Caco-2 (cell line): ENCODE measurements around the gene RAD51B. TPM values are rescaled to one million over a fixed set of nuclear protein-coding genes. Genes with fewer than 3 reads are reported as not detected.

Experiments
- BruUV-seq: library from RNA; stranded (reverse); fragments of 400-500 nt; replicated peaks from 2 replicates; lab custom pipeline; 2021; lab: Mats Ljungman, UMichigan
- CTCF ChIA-PET: fragments of 300-600 bp; sonication (Branson Sonifier 250); formaldehyde crosslinking; loops from one replicate; lab custom pipeline; 2022; ENCODE audit warnings: antibody characterized with exemption; lab: Charles Lee
- POLR2A ChIA-PET: fragments of 300-600 bp; sonication (Branson Sonifier 250); formaldehyde crosslinking; loops from one replicate; lab custom pipeline; 2022; ENCODE audit warnings: antibody characterized with exemption; lab: Charles Lee
- DNase-seq, 2 experiments: peaks; one replicate each; pipeline versions ENCODE4 v3.0.0 to v3.0.0-alpha.2; 2020 to 2022
- H3K27me3 ChIP-seq: replicated peaks from 2 replicates; pipeline ENCODE4 v1.6.0; 2011; ENCODE audit warnings: low read length; ENCODE audit not compliant: control insufficient read depth, insufficient read depth
- H3K36me3 ChIP-seq: 2 replicates; pipeline ENCODE4 v1.5.1; 2011; ENCODE audit warnings: low read length; ENCODE audit not compliant: control insufficient read depth, insufficient read depth
- H3K4me1 ChIP-seq: fragments of 250-450 bp; sonication (Bioruptor Pico); 2 replicates; pipeline ENCODE4 v1.5.1; 2020; ENCODE audit warnings: mild to moderate bottlenecking
- H3K4me3 ChIP-seq: 2 replicates; pipeline ENCODE4 v1.5.1; 2011; ENCODE audit warnings: low read depth, mild to moderate bottlenecking, control low read depth, low read length
- H3K9me3 ChIP-seq: fragments of 250-450 bp; sonication (Bioruptor Pico); 2 replicates; pipeline ENCODE4 v1.5.1; 2020; ENCODE audit warnings: mild to moderate bottlenecking, moderate library complexity
- H3K27ac Mint-ChIP-seq: one replicate; pipeline ENCODE4 v1.8.0; 2022; ENCODE audit warnings: mixed read lengths; ENCODE audit not compliant: unreplicated experiment
- H3K27me3 Mint-ChIP-seq: one replicate; pipeline ENCODE4 v1.8.0; 2022; ENCODE audit warnings: mixed read lengths; ENCODE audit not compliant: insufficient read depth, unreplicated experiment
- H3K36me3 Mint-ChIP-seq: one replicate; pipeline ENCODE4 v1.8.0; 2022; ENCODE audit warnings: mild to moderate bottlenecking, mixed read lengths; ENCODE audit not compliant: insufficient read depth, unreplicated experiment
- H3K4me1 Mint-ChIP-seq: one replicate; pipeline ENCODE4 v1.8.0; 2022; ENCODE audit warnings: low read depth, mixed read lengths; ENCODE audit not compliant: unreplicated experiment
- H3K4me3 Mint-ChIP-seq: one replicate; pipeline ENCODE4 v1.8.0; 2022; ENCODE audit warnings: mild to moderate bottlenecking, moderate library complexity, mixed read lengths; ENCODE audit not compliant: unreplicated experiment
- H3K9me3 Mint-ChIP-seq: one replicate; pipeline ENCODE4 v1.8.0; 2022; ENCODE audit warnings: mixed read lengths; ENCODE audit not compliant: unreplicated experiment
- intact Hi-C: fragments of 100-400 bp; cut with micrococcal nuclease; formaldehyde crosslinking; loops from one replicate; pipeline ENCODE4 v1.10.0; 2022; ENCODE audit not compliant: unreplicated experiment
- total RNA-seq: library from RNA; stranded (reverse); gene quantifications from 2 replicates; pipeline ENCODE4 v1.2.3, GENCODE V29; 2022
- TF ChIP-seq, protein P1 (sequence below), 2 experiments: fragments of 200-600 bp in 1 of 2; IDR thresholded peaks; 1 replicate in 1 of 2; 2 replicates in 1 of 2; pipeline versions ENCODE4 v1.5.1 to v1.8.0; 2011 to 2022; ENCODE audit warnings: antibody characterized with exemption in 1 of 2, control low read depth in 1 of 2, inconsistent platforms in 1 of 2, low read depth in 1 of 2, low read length in 1 of 2, mild to moderate bottlenecking in 1 of 2, moderate library complexity in 1 of 2; ENCODE audit not compliant: insufficient read depth in 1 of 2, severe bottlenecking in 1 of 2, unreplicated experiment in 1 of 2

RAD51B gene
- total RNA-seq, 1 experiment from 2014 or later, result 16.7 TPM

DNA sequence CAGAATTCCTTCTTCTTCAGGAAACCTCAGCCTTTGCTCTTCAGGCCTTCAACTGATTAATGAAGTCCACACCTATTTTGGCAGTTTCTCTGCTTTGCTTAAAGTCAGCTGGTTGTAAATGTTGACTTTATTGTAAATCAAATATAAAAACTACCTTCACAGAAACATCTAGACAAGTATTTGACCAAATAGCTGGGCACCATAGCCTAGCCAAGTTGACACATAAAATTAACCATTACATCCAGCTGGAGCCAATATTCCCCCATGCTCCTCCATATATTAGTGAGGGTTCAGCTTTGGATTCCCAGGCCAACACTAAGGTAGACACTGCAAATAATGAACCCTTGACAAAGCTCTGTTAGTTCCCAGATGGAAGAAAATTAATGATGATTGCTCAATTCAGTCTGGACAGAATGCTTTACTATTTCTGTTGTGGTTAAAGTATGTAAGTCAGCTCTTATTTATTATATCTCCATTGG, 847.8 kb downstream of the RAD51B start:
- ChIA-PET CTCF (no interaction called here), POLR2A (no interaction called here)
- no peaks in the 10 kb centered on the region for H3K36me3 Mint-ChIP-seq
- H3K4me1 ChIP-seq, result peaks cover 10% of the 10 kb centered on the region; the same call in 1 of the 2 replicates
- intact Hi-C loops, result loop anchor here (5.0 kb wide), 1 partner anchor 150 kb away; no protein-coding TSS in a partner anchor
- no peaks in the 10 kb centered on the region; the same call in 1 of the 2 replicates for H3K36me3 ChIP-seq
- no peaks in the 10 kb centered on the region for H3K27me3 ChIP-seq
- BruUV-seq, result no TSS peak
- H3K27me3 Mint-ChIP-seq, result no peaks in the 10 kb centered on the region
- H3K4me1 Mint-ChIP-seq, result peaks cover 22% of the 10 kb centered on the region
- H3K9me3 ChIP-seq, result no peaks in the 10 kb centered on the region
- peaks cover 10% of the 10 kb centered on the region for H3K9me3 Mint-ChIP-seq
- H3K4me3 Mint-ChIP-seq, result no peak overlapping the region
- no peak overlapping the region for H3K27ac Mint-ChIP-seq
- DNase-seq, result no peak
- TF ChIP-seq, protein P1, sequence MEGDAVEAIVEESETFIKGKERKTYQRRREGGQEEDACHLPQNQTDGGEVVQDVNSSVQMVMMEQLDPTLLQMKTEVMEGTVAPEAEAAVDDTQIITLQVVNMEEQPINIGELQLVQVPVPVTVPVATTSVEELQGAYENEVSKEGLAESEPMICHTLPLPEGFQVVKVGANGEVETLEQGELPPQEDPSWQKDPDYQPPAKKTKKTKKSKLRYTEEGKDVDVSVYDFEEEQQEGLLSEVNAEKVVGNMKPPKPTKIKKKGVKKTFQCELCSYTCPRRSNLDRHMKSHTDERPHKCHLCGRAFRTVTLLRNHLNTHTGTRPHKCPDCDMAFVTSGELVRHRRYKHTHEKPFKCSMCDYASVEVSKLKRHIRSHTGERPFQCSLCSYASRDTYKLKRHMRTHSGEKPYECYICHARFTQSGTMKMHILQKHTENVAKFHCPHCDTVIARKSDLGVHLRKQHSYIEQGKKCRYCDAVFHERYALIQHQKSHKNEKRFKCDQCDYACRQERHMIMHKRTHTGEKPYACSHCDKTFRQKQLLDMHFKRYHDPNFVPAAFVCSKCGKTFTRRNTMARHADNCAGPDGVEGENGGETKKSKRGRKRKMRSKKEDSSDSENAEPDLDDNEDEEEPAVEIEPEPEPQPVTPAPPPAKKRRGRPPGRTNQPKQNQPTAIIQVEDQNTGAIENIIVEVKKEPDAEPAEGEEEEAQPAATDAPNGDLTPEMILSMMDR (IDR thresholded peaks at IDR 0.05; ENCODE audit: insufficient read depth in 1 of 2, low read depth in 1 of 2, low read length in 1 of 2, severe bottlenecking in 1 of 2, unreplicated experiment in 1 of 2), result no peak
- H3K4me3 ChIP-seq, result no peak overlapping the region

DNA sequence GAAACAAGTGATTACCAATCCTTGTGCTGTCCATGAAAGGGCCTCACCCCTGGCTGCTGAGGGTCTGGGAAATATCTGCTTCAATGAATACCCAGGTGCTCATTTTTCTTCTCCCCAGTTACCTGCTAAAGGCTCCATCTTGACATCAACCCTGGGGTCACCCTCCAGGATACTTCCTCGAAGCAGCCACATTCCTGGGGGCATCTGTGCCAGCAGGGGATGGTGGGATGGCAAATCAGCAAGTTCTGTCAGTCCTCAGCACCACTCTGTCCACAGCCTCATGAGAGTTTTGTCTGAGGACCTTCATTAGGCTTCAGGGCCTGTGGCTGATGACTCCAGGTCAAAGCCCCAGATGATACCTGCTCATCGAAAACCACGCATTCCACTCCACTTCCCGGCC, 848.4 kb downstream of the RAD51B start:
- no peaks in the 10 kb centered on the region; the same call in 1 of the 2 replicates for H3K36me3 ChIP-seq
- peaks cover 10% of the 10 kb centered on the region for H3K9me3 Mint-ChIP-seq
- H3K9me3 ChIP-seq, result no peaks in the 10 kb centered on the region
- H3K4me3 Mint-ChIP-seq, result no peak overlapping the region
- peaks cover 22% of the 10 kb centered on the region for H3K4me1 Mint-ChIP-seq
- ChIA-PET CTCF (no interaction called here), POLR2A (no interaction called here)
- intact Hi-C loops, result loop anchor here (5.0 kb wide), 1 partner anchor 149 kb away; no protein-coding TSS in a partner anchor
- H3K36me3 Mint-ChIP-seq, result no peaks in the 10 kb centered on the region
- no peak overlapping the region for H3K4me3 ChIP-seq
- H3K27ac Mint-ChIP-seq, result no peak overlapping the region
- H3K27me3 Mint-ChIP-seq, result no peaks in the 10 kb centered on the region
- DNase-seq, result no peak
- TF ChIP-seq, protein P1 (IDR thresholded peaks at IDR 0.05; ENCODE audit: insufficient read depth in 1 of 2, low read depth in 1 of 2, low read length in 1 of 2, severe bottlenecking in 1 of 2, unreplicated experiment in 1 of 2), result no peak
- H3K4me1 ChIP-seq, result peaks cover 10% of the 10 kb centered on the region; the same call in 1 of the 2 replicates
- no peaks in the 10 kb centered on the region for H3K27me3 ChIP-seq
- no TSS peak for BruUV-seq

DNA sequence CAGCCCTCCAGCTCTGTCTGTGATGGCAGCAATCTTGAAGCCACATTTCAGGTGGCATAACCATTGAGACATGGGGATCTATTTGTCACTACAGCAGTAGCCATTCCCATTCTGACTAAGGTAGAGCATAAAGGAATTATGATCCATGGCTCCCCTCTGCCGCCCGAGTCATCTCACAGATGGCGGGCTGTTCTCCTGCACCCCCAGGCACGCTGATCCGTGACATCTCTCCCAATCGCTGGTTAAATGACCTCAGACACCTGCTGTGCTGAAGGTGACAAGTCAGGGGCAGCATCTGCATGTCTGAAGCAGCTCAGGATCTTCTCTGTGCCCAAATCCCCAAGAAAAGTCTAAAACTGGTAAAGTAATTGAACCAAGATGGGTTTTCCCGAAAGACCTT, 849.0 kb downstream of the RAD51B start:
- Histone ChIP-seq H3K9me3 (no peaks in the 10 kb centered on the region), H3K27me3 (no peaks in the 10 kb centered on the region), H3K36me3 (no peaks in the 10 kb centered on the region; the same call in 1 of the 2 replicates), H3K4me3 (no peak overlapping the region), H3K4me1 (peaks cover 10% of the 10 kb centered on the region; the same call in 1 of the 2 replicates)
- Mint-ChIP-seq H3K4me1 (peaks cover 18% of the 10 kb centered on the region), H3K9me3 (peaks cover 10% of the 10 kb centered on the region), H3K27ac (no peak overlapping the region), H3K36me3 (no peaks in the 10 kb centered on the region), H3K4me3 (no peak overlapping the region), H3K27me3 (no peaks in the 10 kb centered on the region)
- BruUV-seq, result no TSS peak
- ChIA-PET POLR2A (no interaction called here), CTCF (no interaction called here)
- no peak for DNase-seq
- intact Hi-C loops, result loop anchor here (5.0 kb wide), 1 partner anchor 149 kb away; no protein-coding TSS in a partner anchor
- TF ChIP-seq, protein P1 (IDR thresholded peaks at IDR 0.05; ENCODE audit: insufficient read depth in 1 of 2, low read depth in 1 of 2, low read length in 1 of 2, severe bottlenecking in 1 of 2, unreplicated experiment in 1 of 2), result no peak
